Measurements from ENCODE around the gene CBFA2T3.

The CBFA2T3 gene

GRCh38 chr16:88877564-88878289 is 99.3 kb downstream of the CBFA2T3 start:
- DNase-seq (ENCODE audit: low spot score), result no peak

DNA sequence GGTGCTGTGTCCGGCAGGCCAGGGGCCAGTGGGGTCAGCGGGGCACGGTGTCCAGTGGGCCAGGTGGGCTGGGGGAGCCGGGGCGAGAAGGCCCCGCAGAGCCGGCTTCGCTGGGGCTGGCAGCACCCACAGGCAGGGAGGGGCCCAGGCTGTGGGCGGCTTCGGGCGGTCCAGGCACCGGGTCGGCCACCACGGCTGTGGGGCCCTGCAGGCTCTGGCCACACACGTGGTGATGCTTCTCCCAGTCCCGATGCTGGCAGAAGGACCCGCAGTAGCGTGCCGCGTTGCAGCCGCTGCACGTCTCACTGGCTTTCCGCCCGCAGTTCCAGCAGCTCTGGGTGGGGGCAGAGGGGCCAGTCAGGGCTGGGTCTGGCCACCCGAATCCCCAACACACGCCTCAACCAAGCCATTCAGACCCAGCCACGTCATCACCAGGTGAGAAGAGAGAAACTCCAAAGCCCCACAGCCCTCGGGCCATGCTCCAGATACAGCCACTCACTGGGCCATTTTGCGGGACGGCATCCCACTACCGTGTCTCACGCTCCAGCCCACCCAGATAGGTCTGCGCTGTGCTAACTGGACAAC is 100.0 kb downstream of the CBFA2T3 start:
- no peak for DNase-seq (ENCODE audit: low spot score)

GRCh38 chr16:88875703-88876234 is 101.2 kb downstream of the CBFA2T3 start:
- DNase-seq (ENCODE audit: low spot score), result no peak

GRCh38 chr16:88874938-88875599 is 101.9 kb downstream of the CBFA2T3 start:
- no peak for DNase-seq (ENCODE audit: low spot score)

GRCh38 chr16:88872650-88873331 is 104.2 kb downstream of the CBFA2T3 start:
- DNase-seq (ENCODE audit: low spot score), result peak; percentile 47

GRCh38 chr16:88871730-88872416 is 105.1 kb downstream of the CBFA2T3 start:
- no peak for DNase-seq (ENCODE audit: low spot score)

- DNase-seq (ENCODE audit: low spot score), result no peak
These were observed 105.7 kb downstream of the CBFA2T3 start for GRCh38 chr16:88871349-88871702.

DNA sequence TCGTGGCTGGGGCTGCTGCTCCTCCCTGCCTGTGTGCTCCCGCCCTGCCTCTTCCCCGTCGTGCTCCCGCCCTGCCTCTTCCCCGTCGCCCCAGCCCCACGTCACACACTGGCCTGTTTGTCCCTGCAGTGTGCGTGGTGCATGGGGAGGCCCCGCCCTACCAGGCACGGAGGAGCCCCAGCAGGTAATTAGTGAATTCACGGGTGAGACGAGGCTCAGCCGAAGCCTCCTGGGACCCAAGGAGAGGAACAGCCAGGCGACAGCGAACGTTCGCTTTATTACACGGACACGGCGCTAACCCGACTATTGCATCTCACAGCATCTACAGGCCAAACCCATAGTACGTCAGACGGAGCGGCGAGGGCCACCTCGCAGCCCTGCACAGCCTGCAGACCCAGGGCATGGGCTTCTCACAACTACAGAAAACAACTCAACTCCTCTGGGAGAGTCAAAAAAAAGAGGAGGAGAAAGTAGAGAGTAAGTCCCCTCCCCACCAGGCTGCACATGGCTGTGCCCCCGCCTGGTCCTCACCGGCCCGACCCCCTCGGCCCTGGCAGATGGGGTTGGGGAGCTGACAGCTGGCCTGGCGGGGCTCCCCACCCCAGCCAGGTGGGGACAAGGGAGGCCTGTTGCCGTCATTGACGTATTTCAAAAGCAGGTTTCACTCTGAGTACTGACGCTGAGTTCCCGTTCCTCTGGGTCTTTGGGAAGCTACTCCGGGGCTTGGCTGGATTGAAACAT is 106.2 kb downstream of the CBFA2T3 start:
- no peak for DNase-seq (ENCODE audit: low spot score)

GRCh38 chr16:88869673-88869980 is 107.4 kb downstream of the CBFA2T3 start:
- peak; percentile 52 for DNase-seq (ENCODE audit: low spot score)

DNA sequence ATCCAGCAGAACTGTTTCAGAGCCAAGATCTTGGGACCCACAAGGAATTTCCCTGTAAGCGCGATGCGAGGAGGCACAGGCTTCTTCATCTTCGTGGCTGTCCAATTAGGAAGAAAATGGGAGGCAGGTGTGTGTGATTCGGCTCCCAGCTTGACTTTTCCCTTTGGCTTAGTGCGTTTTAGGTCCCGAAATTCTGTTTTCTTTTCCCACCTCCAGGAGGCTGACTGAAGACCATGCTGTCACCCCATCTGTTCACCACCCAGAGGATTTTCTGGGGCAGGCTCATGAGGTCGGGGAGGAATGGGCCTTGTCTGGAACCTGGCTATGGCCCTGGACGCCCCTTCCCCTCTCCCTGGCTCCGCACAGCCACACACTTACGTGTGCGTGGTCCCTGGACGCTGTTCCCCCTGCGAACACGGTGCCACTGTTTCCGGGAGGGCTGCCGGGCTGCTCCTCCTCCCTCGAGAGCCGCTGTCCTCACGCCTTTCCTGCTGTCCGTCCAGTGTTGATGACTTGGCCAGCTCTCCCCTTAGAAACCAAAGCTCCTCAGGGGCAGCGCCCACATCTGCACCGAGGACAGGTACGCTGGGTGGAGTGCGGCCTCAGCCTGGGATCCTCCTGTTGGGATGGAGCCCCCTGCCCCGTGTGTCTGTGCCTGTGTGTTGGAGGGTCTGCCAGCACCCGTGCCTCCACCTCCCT is 107.9 kb downstream of the CBFA2T3 start:
- peak; percentile 85 for DNase-seq (ENCODE audit: low spot score)

DNA sequence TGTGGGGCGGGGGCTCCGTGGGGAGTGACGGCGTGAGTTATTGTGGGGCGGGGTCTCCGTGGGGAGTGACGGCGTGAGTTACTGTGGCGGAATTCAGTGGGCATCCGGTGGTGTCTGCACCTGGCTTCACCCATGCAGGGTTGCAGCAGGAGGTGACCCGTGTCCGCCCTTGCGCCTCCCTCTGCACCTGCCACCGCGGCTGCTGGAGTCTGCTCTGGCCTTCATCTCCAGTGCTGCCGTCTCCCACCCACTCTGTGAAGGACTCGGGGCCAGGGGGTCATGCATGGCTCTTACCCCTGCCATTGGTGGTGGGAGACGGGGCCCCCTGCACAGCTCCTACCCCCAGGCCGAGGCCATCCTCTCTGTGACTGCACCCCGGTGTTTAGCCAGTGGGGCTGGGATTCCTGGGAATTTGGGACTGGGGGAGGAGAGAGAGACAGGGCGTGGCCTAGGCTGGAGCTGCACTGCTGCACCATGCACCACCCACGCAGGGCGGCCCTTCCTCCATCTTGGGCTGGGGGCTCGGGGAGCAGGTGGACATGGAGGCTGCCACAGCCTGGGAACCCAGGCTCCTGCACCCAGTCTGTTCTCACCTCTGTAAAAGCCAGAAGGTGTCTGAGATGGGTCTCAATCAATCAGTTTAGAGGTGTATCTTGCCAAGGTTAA is 109.3 kb downstream of the CBFA2T3 start:
- DNase-seq (ENCODE audit: low spot score), result no peak

- DNase-seq (ENCODE audit: low spot score), result no peak
These were observed 110.7 kb downstream of the CBFA2T3 start, which contains the start of gene PABPN1L for GRCh38 chr16:88866151-88866920. PABPN1L (minus strand) TSS chr16:88866660; CDS start chr16:88866606, 54 bp downstream.

DNA sequence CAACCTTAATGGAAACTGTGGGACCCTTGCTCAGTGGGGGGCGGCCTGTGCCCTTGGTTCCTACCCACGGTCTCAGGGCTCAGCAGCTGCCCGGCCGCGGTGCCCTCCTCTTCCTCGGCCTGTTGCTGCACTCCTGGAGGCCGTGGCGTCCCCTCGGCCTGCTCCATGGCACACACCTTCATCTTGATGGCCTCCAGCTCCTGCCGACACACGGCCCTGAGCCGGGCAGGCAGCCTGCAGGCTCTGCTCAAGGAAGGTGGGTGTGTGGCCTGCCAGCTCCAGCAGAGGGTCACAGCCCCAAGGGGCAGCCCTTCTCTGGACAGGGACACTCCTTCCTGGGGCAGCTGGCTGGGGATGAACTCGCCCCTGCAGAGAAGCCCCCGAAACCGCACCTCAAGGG is 111.3 kb downstream of the CBFA2T3 start:
- DNase-seq (ENCODE audit: low spot score), result no peak

DNA sequence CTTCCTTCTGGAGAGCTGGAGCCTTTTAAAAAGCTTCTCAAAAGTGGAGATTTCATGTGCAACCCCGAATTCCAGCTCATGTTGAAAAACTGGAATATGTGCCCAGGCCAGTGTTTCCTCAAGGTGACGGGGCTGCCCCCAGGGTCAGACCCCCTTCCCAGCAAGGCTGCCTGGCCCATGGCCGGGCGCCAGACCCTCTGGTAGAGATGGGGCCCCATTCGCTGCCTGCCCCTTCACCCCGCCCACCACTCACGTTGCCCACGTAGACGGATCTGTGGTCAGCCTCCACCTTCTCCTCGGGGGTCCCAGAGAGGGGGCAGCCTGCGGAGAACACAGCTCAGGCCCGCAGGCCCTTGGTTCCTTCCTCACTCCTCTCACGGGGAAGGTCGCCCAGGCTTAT is 111.7 kb downstream of the CBFA2T3 start:
- DNase-seq (ENCODE audit: low spot score), result no peak

DNA sequence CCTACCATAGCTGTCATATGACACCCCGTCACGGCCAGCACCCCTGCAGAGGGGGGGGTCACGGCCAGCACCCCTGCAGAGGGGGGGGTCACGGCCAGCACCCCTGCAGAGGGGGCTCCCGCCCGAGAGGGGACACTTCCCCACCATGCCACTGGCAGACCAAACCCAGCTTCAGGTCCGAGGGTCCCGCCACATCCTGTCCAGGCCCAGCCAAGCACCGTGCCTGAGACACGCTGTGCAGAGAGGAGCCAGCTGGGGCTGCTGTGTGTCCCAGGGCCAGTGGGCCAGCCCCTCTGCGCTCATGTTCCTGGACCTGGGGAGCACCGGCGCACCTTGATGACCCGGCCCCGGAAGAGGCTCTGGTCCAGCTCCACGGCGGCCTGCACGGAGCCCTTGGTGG is 112.5 kb downstream of the CBFA2T3 start:
- DNase-seq (ENCODE audit: low spot score), result no peak

- no peak for DNase-seq (ENCODE audit: low spot score)
These were observed 112.9 kb downstream of the CBFA2T3 start for GRCh38 chr16:88864099-88864498.

GRCh38 chr16:88863426-88863825 is 113.6 kb downstream of the CBFA2T3 start:
- DNase-seq (ENCODE audit: low spot score), result no peak

- no peak for DNase-seq (ENCODE audit: low spot score)
These were observed 114.0 kb downstream of the CBFA2T3 start for GRCh38 chr16:88862968-88863367.

- no peak for DNase-seq (ENCODE audit: low spot score)
These were observed 115.6 kb downstream of the CBFA2T3 start for GRCh38 chr16:88861359-88861758.

All from cerebellar cortex (tissue), 1 donor.